ENCODE results near the gene SPATA13.
"Not testable (repeated sequence)": the region's sequence is repeated elsewhere in the genome, so short reads cannot be mapped to it uniquely, and the experiment has no call there.

SPATA13 gene

DNA sequence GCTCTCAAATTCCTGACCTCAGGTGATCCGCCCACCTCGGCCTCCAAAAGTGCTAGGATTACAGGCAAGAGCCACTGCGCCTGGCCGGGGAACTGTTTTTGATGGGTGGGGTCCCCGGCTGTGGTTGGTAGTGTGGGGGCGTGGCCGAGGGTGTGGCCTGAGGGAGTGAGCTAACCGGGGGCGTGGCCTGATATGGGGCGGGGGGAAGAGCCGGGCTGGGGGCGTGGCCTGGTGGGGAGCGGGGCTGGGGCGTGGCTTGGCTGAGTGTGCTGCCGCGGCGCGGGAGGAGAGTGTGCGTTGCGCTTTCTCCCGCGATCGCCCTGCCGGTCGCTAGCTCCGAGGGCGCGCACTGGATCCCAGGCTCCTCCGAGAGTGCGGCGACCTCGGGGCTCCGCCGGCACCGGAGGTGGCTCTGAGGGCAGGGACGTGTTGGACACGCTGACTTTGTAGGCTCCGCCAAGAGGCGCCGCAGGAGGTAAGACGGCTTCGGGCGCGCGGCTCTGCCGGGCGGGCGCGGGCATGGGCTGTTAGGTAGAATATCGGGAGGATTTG, at the start of gene SPATA13:
TSS of gene SPATA13 (plus strand) at position 263 of the 552 bp plus-strand sequence. CDS start 62,210 bp downstream, outside the sequence.
- peaks cover 15% of the 10 kb centered on the region for H3K27me3 Mint-ChIP-seq (ENCODE audit: low read depth)
- peak within 1 kb of the TSS; percentile 92 for H3K4me3 Mint-ChIP-seq
- peak; percentile 85 for DNase-seq (ENCODE audit: low spot score)
- peak within 1 kb of the TSS; percentile 76 for H3K27ac Mint-ChIP-seq
- peaks cover 18% of the 10 kb centered on the region for H3K4me1 Mint-ChIP-seq (ENCODE audit: low read depth)
- H3K9me3 Mint-ChIP-seq = no peaks in the 10 kb centered on the region
- peaks cover 3% of the 10 kb centered on the region for H3K36me3 Mint-ChIP-seq (ENCODE audit: low read depth)

DNA sequence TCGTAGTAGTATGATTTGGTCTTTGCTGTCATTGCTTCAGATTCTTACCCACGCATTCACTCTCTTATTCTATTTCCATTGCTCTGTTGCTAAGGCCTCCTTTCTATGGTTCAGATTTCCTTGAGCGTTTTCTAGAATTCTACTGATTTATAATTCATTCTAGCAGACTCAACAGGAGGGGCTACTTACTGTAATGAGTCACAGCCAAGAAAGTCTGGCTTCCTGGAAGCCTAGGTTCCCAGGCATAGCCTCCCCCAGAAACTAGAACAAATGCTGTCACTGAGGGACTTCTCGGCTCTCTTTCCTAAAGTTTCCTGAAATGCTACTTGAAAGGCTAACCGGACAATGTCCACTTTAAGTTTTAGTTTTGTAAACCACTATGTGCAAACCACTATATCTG, 47.7 kb upstream of the SPATA13 start:
- peaks cover 11% of the 10 kb centered on the region for H3K4me1 Mint-ChIP-seq (ENCODE audit: low read depth)
- no peaks in the 10 kb centered on the region for H3K9me3 Mint-ChIP-seq
- peaks cover 22% of the 10 kb centered on the region for H3K27me3 Mint-ChIP-seq (ENCODE audit: low read depth)
- no peaks in the 10 kb centered on the region for H3K36me3 Mint-ChIP-seq (ENCODE audit: low read depth)
- DNase-seq (ENCODE audit: low spot score) = no peak
- no peak overlapping the region for H3K27ac Mint-ChIP-seq
- H3K4me3 Mint-ChIP-seq = no peak overlapping the region

DNA sequence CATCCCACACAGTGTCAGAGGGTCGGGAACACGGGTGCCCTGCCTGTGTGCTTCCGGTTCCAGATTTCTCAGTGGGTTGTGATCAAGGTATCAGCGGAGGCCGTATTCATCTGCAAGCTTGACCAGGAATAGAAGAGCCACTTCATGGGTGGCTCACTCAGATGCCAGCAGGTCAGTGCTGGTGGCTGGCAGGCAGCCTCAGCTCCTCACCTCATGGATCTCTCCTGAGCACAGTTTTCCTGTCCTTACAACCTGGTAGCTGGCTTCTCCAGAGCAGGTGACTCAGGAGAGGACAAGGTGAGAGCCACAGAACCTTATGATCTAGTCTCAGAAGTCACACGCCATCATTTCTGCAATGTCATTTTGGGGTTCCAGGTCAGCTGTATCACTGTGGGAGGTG, 44.8 kb upstream of the SPATA13 start:
- no peaks in the 10 kb centered on the region for H3K9me3 Mint-ChIP-seq

DNA sequence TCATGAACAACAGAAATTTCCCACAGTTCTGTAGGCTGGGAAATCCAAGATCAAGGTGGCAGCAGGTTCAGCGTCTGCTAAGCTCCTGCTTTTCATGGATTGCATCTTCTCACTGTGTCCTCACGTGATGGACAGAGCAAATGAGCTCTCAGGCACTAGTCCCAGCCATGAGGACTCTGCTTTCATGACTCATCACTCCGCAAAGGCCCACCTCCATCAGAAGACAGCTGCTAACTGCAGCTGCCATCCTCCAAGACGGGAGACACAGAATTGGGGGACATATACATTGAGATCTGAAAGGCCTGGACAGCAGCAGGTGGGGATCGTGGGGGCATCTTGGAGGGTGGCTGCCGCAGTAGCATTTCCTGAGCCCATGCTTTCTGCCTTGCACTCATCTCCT, 44.4 kb upstream of the SPATA13 start:
- Mint-ChIP-seq H3K27ac (no peak overlapping the region), H3K4me3 (no peak overlapping the region), H3K27me3 (ENCODE audit: low read depth) (peaks cover 15% of the 10 kb centered on the region), H3K36me3 (ENCODE audit: low read depth) (no peaks in the 10 kb centered on the region), H3K9me3 (no peaks in the 10 kb centered on the region), H3K4me1 (ENCODE audit: low read depth) (peaks cover 27% of the 10 kb centered on the region)
- no peak for DNase-seq (ENCODE audit: low spot score)

More for the DNA sequence above, 44.8 kb upstream of the SPATA13 start:
- no peak overlapping the region for H3K27ac Mint-ChIP-seq
- H3K4me3 Mint-ChIP-seq = no peak overlapping the region
- H3K36me3 Mint-ChIP-seq (ENCODE audit: low read depth) = no peaks in the 10 kb centered on the region
- peaks cover 22% of the 10 kb centered on the region for H3K4me1 Mint-ChIP-seq (ENCODE audit: low read depth)
- H3K27me3 Mint-ChIP-seq (ENCODE audit: low read depth) = peaks cover 13% of the 10 kb centered on the region
- DNase-seq (ENCODE audit: low spot score) = no peak

DNA sequence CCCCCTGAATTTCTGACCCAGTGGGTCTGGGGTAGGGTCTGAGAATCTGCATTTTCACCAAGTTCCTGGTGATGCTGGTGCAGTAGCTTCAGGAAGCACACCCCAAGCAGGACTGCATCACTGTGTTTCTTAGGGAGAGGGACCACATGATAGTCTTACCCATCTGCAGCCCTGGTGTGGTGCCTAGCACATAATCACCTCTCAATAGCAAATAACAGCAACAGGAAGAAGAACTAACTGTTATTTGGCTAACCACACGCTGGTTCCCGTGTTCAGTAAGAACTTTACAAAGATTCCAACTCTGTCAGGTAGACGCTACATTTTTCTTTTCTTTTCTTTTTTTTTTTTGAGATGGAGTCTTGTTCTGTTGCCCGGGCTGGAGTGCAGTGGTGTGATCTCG, 41.9 kb upstream of the SPATA13 start:
- peaks cover 8% of the 10 kb centered on the region for H3K27me3 Mint-ChIP-seq (ENCODE audit: low read depth)
- H3K4me3 Mint-ChIP-seq = peak overlapping the region; percentile 24
- no peaks in the 10 kb centered on the region for H3K36me3 Mint-ChIP-seq (ENCODE audit: low read depth)
- DNase-seq (ENCODE audit: low spot score) = no peak
- no peak overlapping the region for H3K27ac Mint-ChIP-seq
- peaks cover 40% of the 10 kb centered on the region for H3K4me1 Mint-ChIP-seq (ENCODE audit: low read depth)
- no peaks in the 10 kb centered on the region for H3K9me3 Mint-ChIP-seq

DNA sequence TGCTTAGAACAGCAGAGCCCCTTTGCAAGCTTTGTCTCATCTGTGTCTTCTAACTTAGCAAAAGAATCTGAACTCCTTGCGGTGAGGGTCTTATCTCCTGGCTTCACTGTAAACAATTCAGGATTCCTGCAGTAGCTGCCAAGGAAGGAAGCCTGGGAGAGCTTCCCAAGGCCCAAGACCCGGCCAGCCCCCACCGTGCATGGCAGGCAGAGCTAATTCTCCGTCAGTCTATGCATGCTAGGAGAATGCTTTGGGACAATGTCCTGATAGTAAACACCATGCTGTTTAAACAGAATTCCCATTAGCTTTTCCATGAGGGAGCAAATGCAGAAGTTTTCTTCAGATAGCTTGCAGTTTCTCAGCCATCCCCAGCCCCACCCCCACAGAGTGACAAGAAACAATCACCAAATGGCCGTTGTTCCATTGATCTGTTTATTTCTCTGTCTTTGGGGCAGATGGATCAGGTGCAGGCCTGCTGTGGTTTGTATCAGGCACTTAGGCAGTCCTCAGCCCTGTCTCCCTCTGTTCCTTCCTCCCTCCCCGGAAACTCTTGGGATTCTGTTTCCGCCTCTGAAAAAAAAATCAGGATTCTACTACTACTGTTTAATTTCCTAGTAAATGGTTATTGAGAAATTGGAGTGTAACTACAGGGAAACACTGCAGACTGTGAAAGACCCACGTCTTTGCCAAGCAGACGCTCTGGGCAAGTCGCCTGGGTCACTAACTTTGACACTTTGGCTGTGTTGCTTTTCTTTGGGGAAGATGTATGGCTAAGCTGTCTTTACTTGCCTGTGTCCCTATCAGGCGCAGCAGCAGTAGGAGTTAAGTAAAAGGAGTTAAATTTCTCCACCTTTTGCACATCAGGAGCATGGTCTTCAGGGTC, 40.7 kb upstream of the SPATA13 start:
- Mint-ChIP-seq H3K36me3 (ENCODE audit: low read depth) (no peaks in the 10 kb centered on the region), H3K27me3 (ENCODE audit: low read depth) (peaks cover 14% of the 10 kb centered on the region), H3K9me3 (no peaks in the 10 kb centered on the region), H3K4me3 (no peak overlapping the region), H3K4me1 (ENCODE audit: low read depth) (peaks cover 46% of the 10 kb centered on the region), H3K27ac (no peak overlapping the region)
- no peak for DNase-seq (ENCODE audit: low spot score)

DNA sequence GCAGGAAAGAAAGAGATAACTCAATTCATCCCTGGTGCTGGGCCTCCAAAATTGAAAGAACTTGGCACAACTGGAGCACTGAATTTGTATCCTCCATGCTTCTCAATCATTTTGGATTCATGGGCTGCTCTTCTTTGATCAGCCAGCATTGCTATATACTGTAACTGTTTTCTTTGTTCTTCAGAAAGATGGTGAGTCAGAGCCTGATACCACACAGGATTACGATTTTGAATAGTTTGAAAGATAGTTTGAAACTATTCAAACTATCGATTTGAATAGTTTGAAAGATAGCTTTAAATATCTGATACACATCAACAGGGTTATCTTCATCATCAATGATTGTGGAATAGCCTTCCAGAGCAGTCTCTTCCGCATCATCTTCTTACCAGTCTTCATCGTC, 38.5 kb upstream of the SPATA13 start:
- peaks cover 59% of the 10 kb centered on the region for H3K4me1 Mint-ChIP-seq (ENCODE audit: low read depth)
- H3K9me3 Mint-ChIP-seq; H3K36me3 Mint-ChIP-seq (ENCODE audit: low read depth); DNase-seq (ENCODE audit: low spot score): not testable (repeated sequence)
- H3K27ac Mint-ChIP-seq = peak overlapping the region; percentile 45
- peaks cover 20% of the 10 kb centered on the region for H3K27me3 Mint-ChIP-seq (ENCODE audit: low read depth)
- H3K4me3 Mint-ChIP-seq = peak overlapping the region; percentile 61

DNA sequence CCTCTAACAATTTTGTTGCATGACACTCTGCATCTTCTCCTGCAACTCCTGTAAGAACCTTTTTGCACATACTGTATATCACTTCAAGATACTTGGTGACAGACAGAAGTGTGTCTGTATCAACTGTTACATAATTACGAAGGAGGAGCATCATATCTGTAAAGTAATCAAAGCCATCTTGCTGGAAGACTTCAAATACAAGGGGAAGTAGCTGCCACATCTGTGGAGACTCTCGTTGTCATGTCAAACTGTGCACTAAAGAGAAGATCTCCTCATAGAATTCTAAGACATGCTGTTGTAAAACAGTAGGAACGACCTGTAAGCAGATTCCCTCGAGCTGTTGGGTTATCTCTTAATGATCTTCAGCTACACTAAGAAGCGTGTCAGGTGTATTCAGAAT, 38.0 kb upstream of the SPATA13 start:
- Mint-ChIP-seq H3K4me3 (peak overlapping the region; percentile 61), H3K27ac (no peak overlapping the region), H3K27me3 (ENCODE audit: low read depth) (peaks cover 20% of the 10 kb centered on the region), H3K36me3 (ENCODE audit: low read depth) (no peaks in the 10 kb centered on the region), H3K9me3 (no peaks in the 10 kb centered on the region), H3K4me1 (ENCODE audit: low read depth) (peaks cover 63% of the 10 kb centered on the region)
- no peak for DNase-seq (ENCODE audit: low spot score)

DNA sequence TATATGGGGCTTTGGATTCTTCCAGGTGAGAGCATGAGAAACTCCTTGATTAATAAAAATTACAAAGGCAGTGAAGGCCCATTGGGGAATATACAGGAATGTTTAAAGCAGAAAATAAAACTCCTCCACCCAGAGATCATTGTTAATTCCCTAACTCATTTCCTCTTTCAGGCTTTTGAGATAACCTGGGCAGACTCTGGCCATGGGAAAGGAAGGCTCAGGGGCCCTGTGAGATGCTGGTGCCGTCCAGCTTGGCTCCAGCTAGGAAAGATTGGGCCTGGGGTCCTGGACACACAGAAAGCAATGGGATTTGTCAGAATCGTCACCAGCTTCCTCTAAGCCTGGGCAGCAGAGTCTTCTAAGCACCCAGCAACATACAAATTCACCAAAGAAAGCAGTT, 36.8 kb upstream of the SPATA13 start:
- no peak overlapping the region for H3K27ac Mint-ChIP-seq
- H3K27me3 Mint-ChIP-seq (ENCODE audit: low read depth) = peaks cover 20% of the 10 kb centered on the region
- H3K9me3 Mint-ChIP-seq = no peaks in the 10 kb centered on the region
- H3K36me3 Mint-ChIP-seq (ENCODE audit: low read depth) = no peaks in the 10 kb centered on the region
- peaks cover 61% of the 10 kb centered on the region for H3K4me1 Mint-ChIP-seq (ENCODE audit: low read depth)
- no peak overlapping the region for H3K4me3 Mint-ChIP-seq
- DNase-seq (ENCODE audit: low spot score) = no peak

DNA sequence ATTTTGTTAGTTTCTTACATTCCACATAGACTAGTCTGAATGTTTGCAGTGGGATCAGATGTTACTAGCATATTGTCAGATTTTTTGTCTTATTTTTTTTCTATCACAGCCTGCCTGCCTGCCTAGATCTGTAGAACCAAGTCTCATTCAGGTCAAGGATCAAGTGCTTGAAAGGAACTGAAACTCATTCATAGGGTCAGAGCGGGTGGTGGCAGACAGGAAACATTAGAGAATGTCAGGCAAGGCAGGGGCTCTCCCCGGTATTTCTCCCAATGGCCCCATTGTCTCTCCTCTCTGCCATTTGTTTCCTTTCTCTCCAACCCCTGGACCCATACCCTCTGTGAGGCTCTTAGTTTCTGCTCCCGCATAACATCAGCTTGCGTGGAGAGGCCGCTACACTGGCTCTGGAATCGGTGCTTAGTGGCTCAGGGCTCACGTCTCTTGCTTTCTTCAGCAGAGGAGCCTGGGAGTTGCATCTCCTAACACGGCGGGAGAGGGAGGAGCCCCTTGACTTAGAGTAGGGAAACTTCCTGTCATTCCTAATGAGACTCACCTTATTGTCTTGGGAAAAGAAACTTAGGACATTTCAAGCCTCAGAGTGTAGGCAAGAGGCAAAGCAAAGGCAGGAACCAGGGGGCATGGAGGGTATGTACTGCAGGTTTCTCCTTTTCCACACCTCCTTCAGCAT, 35.6 kb upstream of the SPATA13 start:
- peaks cover 59% of the 10 kb centered on the region for H3K4me1 Mint-ChIP-seq (ENCODE audit: low read depth)
- peaks cover 20% of the 10 kb centered on the region for H3K27me3 Mint-ChIP-seq (ENCODE audit: low read depth)
- H3K9me3 Mint-ChIP-seq = no peaks in the 10 kb centered on the region
- H3K36me3 Mint-ChIP-seq (ENCODE audit: low read depth) = no peaks in the 10 kb centered on the region
- H3K4me3 Mint-ChIP-seq = no peak overlapping the region
- no peak for DNase-seq (ENCODE audit: low spot score)
- H3K27ac Mint-ChIP-seq = no peak overlapping the region

DNA sequence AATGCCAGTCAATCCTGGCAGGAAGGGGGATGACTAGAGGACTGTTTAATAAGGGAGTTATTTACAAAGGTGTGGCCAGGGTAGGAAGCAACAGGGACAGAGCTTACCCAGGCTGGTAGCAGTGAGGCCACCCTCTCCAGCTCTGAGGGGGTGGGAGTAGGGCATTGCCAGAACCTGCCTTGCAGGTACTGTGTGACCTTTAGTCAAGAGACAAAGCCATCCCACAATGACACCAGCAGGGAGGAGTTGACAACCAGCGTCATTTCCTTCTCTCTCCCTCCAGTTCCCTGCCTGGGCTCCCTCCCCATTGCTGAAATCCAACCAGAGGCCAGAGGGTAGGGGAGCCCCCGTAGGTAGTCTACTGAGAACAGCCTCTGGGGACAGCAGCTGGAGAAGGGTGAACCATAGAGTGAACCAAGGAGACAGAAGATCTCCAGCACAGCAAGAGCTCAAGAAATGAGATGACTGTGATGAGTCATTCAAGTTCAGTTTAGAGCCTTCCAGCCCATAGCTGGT, 33.3 kb upstream of the SPATA13 start:
- DNase-seq (ENCODE audit: low spot score) = peak; percentile 33
- H3K27me3 Mint-ChIP-seq (ENCODE audit: low read depth) = peaks cover 16% of the 10 kb centered on the region
- peaks cover 11% of the 10 kb centered on the region for H3K9me3 Mint-ChIP-seq
- H3K4me1 Mint-ChIP-seq (ENCODE audit: low read depth) = peaks cover 45% of the 10 kb centered on the region
- H3K4me3 Mint-ChIP-seq = no peak overlapping the region
- no peak overlapping the region for H3K27ac Mint-ChIP-seq
- H3K36me3 Mint-ChIP-seq (ENCODE audit: low read depth) = peaks cover 6% of the 10 kb centered on the region

DNA sequence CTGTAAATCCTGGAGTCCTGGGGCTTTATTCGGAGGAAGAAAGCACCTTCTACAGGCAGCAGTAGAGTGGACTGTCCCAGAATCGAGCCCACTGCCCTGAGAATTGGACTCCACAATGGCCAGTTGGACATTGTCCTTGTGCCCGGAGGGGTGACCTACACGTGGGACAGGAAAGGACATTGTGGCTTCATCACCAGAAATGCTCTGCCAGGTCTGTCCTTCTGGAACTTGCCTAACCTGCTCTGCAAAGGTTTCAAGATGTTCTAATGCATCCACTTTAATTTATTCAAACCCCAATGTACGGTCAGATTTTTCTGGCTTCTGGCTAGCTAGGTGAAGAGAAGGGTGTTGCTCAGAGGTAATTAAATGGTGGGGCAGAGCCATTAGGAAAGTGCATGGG, 32.4 kb upstream of the SPATA13 start:
- Mint-ChIP-seq H3K36me3 (ENCODE audit: low read depth) (peaks cover 6% of the 10 kb centered on the region), H3K27me3 (ENCODE audit: low read depth) (peaks cover 13% of the 10 kb centered on the region)

DNA sequence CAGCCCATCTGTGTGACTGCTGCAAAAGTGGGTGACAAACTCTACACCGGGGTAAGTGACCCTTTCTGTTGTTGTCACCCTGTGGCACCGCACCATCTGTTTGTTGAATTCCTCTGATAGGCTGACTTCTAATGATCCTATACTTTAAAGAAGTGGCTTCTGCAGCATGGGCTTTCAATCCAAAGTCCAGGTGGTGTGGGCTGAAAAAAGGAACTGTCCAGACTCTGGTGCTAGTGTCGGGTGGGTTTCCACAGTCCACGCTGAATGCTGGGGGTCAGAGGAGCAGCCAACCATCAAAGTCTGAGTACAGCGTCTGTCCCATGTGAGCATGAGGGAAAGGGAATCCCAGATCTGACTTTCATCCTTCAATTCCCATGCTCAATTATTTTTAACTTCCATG, 31.6 kb upstream of the SPATA13 start:
- Mint-ChIP-seq H3K4me3 (no peak overlapping the region), H3K27me3 (ENCODE audit: low read depth) (peaks cover 13% of the 10 kb centered on the region), H3K9me3 (peaks cover 12% of the 10 kb centered on the region), H3K27ac (no peak overlapping the region), H3K4me1 (ENCODE audit: low read depth) (peaks cover 36% of the 10 kb centered on the region), H3K36me3 (ENCODE audit: low read depth) (peaks cover 6% of the 10 kb centered on the region)
- DNase-seq (ENCODE audit: low spot score) = no peak

More for the DNA sequence above, 32.4 kb upstream of the SPATA13 start:
- Mint-ChIP-seq H3K27ac (no peak overlapping the region), H3K9me3 (peaks cover 12% of the 10 kb centered on the region), H3K4me3 (no peak overlapping the region), H3K4me1 (ENCODE audit: low read depth) (peaks cover 41% of the 10 kb centered on the region)
- no peak for DNase-seq (ENCODE audit: low spot score)

Data from T-helper 2 cell treated with Interferon-gamma antibody and Interleukin-4, amounts not matched to agents 5 μg/mL and 100 μg/mL, for 36 hours (primary cell).